GM12878 (cell line): ENCODE measurements around the gene CPA4.

ENCODE experiments used
- HDAC2 ChIP-seq: fragments of 200-600 bp; sonication (generic); IDR thresholded peaks from 2 replicates; pipeline ENCODE4 v1.6.1; 2017
- POLR2A ChIP-seq: IDR thresholded peaks from 2 replicates; pipeline ENCODE4 v1.6.1; 2011; ENCODE audit warnings: low read depth, mild to moderate bottlenecking, low read length
- SIN3A ChIP-seq: IDR thresholded peaks from 2 replicates; pipeline ENCODE4 v1.6.1; 2012; ENCODE audit warnings: low read depth, low read length, improper control_type of control experiment
- STAT1 ChIP-seq: fragments of 450-650 bp; conservative IDR thresholded peaks from 2 replicates; pipeline ENCODE4 v1.6.1; 2014; ENCODE audit warnings: antibody characterized with exemption, mild to moderate bottlenecking
- TAF1 ChIP-seq: IDR thresholded peaks from 2 replicates; pipeline ENCODE4 v1.6.1; 2011; ENCODE audit warnings: mild to moderate bottlenecking, low read depth, low read length, borderline replicate concordance
- TF ChIP-seq, protein P1 (sequence below): IDR thresholded peaks from 2 replicates; pipeline ENCODE4 v1.6.1; 2012; ENCODE audit warnings: mild to moderate bottlenecking, low read depth, low read length
- TF ChIP-seq, protein P2 (sequence below): fragments of 450-650 bp; formaldehyde crosslinking; IDR thresholded peaks from 2 replicates; pipeline ENCODE4 v1.5.0; 2022; ENCODE audit warnings: mild to moderate bottlenecking, missing genetic modification characterization

DNA sequence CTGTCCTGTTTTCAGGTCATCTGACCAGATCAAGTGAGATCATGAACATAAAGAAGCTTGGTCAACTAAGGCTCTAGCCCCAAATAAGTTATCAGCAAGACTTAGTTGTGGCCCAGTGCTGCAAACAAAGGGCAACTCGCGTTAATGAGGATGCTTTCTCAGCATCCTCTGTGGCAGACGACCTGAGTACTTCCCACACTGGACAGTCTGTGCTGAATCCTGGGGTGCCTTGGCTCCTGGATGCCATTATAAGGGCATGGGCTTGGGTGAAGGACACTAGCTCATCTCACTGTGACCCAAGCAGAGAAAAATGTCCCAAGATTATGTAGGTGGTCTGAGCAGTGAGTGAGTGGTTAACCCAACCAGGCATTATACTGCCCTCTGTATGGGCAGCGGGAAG, 65.5 kb downstream of the CPA4 start:
- TF ChIP-seq POLR2A (no peak), HDAC2 (no peak), STAT1 (no peak), SIN3A (no peak), TAF1 (no peak)
- TF ChIP-seq, protein P1, sequence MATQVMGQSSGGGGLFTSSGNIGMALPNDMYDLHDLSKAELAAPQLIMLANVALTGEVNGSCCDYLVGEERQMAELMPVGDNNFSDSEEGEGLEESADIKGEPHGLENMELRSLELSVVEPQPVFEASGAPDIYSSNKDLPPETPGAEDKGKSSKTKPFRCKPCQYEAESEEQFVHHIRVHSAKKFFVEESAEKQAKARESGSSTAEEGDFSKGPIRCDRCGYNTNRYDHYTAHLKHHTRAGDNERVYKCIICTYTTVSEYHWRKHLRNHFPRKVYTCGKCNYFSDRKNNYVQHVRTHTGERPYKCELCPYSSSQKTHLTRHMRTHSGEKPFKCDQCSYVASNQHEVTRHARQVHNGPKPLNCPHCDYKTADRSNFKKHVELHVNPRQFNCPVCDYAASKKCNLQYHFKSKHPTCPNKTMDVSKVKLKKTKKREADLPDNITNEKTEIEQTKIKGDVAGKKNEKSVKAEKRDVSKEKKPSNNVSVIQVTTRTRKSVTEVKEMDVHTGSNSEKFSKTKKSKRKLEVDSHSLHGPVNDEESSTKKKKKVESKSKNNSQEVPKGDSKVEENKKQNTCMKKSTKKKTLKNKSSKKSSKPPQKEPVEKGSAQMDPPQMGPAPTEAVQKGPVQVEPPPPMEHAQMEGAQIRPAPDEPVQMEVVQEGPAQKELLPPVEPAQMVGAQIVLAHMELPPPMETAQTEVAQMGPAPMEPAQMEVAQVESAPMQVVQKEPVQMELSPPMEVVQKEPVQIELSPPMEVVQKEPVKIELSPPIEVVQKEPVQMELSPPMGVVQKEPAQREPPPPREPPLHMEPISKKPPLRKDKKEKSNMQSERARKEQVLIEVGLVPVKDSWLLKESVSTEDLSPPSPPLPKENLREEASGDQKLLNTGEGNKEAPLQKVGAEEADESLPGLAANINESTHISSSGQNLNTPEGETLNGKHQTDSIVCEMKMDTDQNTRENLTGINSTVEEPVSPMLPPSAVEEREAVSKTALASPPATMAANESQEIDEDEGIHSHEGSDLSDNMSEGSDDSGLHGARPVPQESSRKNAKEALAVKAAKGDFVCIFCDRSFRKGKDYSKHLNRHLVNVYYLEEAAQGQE, result no peak
- TF ChIP-seq, protein P2, sequence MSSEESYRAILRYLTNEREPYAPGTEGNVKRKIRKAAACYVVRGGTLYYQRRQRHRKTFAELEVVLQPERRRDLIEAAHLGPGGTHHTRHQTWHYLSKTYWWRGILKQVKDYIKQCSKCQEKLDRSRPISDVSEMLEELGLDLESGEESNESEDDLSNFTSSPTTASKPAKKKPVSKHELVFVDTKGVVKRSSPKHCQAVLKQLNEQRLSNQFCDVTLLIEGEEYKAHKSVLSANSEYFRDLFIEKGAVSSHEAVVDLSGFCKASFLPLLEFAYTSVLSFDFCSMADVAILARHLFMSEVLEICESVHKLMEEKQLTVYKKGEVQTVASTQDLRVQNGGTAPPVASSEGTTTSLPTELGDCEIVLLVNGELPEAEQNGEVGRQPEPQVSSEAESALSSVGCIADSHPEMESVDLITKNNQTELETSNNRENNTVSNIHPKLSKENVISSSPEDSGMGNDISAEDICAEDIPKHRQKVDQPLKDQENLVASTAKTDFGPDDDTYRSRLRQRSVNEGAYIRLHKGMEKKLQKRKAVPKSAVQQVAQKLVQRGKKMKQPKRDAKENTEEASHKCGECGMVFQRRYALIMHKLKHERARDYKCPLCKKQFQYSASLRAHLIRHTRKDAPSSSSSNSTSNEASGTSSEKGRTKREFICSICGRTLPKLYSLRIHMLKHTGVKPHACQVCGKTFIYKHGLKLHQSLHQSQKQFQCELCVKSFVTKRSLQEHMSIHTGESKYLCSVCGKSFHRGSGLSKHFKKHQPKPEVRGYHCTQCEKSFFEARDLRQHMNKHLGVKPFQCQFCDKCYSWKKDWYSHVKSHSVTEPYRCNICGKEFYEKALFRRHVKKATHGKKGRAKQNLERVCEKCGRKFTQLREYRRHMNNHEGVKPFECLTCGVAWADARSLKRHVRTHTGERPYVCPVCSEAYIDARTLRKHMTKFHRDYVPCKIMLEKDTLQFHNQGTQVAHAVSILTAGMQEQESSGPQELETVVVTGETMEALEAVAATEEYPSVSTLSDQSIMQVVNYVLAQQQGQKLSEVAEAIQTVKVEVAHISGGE (CRISPR knock-in tag), result no peak
